ENCODE results near the gene GCC2. TPM values are rescaled to one million over a fixed set of nuclear protein-coding genes. Genes with fewer than 3 reads are reported as not detected.
"Not testable (repeated sequence)": the region's sequence is repeated elsewhere in the genome, so short reads cannot be mapped to it uniquely, and the experiment has no call there.

Gene GCC2
- total RNA-seq, 6 experiments from 2014 or later, result 31.5 to 39.5 (median 32.8) TPM

DNA sequence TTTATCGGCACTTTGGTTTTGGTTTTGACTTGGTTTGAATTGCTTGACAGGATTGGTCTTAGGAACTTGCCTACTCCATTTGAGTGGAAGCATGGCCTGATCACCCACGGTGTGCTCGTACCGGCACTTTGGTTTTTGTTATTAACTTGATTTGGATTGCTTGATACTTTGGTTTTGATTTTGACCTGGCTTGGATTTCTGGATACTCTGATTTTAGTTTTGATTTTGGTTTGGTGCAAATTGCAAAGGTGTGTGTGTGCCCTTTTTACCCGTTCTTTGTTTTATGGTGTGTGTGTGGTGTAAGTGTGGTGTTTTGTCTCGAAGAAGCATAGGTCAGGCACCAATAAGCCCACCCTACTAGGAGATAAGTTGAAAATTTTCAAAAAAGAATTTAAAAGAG lies 75.7 kb downstream of the GCC2 start:
- H3K4me3 Mint-ChIP-seq; DNase-seq; H3K27me3 Mint-ChIP-seq (ENCODE audit: insufficient read depth); H3K4me1 Mint-ChIP-seq (ENCODE audit: low read depth); H3K9me3 Mint-ChIP-seq; H3K27ac Mint-ChIP-seq; H3K36me3 Mint-ChIP-seq (ENCODE audit: low read depth): not testable (repeated sequence)

DNA sequence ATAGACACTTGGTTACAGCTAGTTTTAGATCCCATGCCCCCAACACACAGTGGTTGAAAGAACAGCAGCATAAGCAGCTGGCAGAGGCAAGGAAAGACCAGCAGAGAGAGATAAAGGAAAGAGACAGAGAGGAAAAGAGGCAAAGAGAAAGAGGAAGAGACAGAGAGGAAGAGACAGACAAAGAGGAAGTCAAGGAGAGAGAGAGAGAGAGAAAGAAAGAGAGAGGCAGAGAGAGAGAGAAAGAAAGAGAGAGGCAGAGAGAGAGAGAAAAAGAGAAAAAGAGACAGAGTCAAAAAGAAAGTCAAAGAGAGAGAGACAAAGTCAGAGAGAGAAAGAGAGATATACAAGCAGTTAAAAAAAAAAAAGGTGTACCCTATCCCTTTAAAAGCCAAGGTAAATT lies 76.3 kb downstream of the GCC2 start:
- H3K4me1 Mint-ChIP-seq (ENCODE audit: low read depth); H3K27me3 Mint-ChIP-seq (ENCODE audit: insufficient read depth); H3K27ac Mint-ChIP-seq; H3K36me3 Mint-ChIP-seq (ENCODE audit: low read depth); DNase-seq; H3K4me3 Mint-ChIP-seq; H3K9me3 Mint-ChIP-seq: not testable (repeated sequence)

DNA sequence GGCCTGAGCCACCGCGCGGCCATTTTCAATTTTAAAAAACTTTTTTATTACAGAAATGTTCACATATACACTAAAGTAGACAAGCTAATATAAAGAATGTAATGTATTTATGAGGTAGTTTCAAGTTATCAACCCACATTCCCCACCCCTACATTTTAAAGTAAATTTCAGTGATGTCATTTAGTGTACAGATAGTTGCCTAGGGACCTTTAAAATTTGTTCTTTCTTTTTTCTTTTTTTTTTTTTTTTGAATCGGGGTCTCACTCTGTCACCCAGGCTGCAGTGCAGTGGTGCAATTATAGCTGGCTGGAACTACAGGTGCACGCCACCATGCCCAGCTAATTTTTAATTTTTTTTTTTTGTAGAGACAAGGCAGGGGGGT lies 82.7 kb downstream of the GCC2 start:
- no peak overlapping the region for H3K4me3 Mint-ChIP-seq
- peaks cover 5% of the 10 kb centered on the region for H3K36me3 Mint-ChIP-seq (ENCODE audit: low read depth)
- peaks cover 27% of the 10 kb centered on the region for H3K4me1 Mint-ChIP-seq (ENCODE audit: low read depth)
- H3K27me3 Mint-ChIP-seq (ENCODE audit: insufficient read depth), result peaks cover 3% of the 10 kb centered on the region
- no peaks in the 10 kb centered on the region for H3K9me3 Mint-ChIP-seq
- DNase-seq, result no peak
- no peak for TF ChIP-seq CTCF (IDR thresholded peaks at IDR 0.05)
- no peak overlapping the region for H3K27ac Mint-ChIP-seq

GRCh38 chr2:108533832-108534583 lies 85.0 kb downstream of the GCC2 start, which contains the start of gene LIMS1:
Gene LIMS1, plus strand, starts transcription at chr2:108534470. Its CDS starts 93 bp downstream, at chr2:108534563.
- peaks cover 46% of the 10 kb centered on the region for H3K4me1 Mint-ChIP-seq (ENCODE audit: low read depth)
- peak within 1 kb of the TSS; percentile 98 for H3K4me3 Mint-ChIP-seq
- H3K9me3 Mint-ChIP-seq, result no peaks in the 10 kb centered on the region
- TF ChIP-seq CTCF (IDR thresholded peaks at IDR 0.05), result 0 out of 2 replicates have a peak, but pooled peaks have one; percentile 21
- DNase-seq, result peak; percentile 85
- peak within 1 kb of the TSS; percentile 94 for H3K27ac Mint-ChIP-seq
- peaks cover 3% of the 10 kb centered on the region for H3K27me3 Mint-ChIP-seq (ENCODE audit: insufficient read depth)
- H3K36me3 Mint-ChIP-seq (ENCODE audit: low read depth), result peaks cover 5% of the 10 kb centered on the region

GRCh38 chr2:108534584-108535356 lies 85.8 kb downstream of the GCC2 start:
- peak overlapping the region; percentile 98 for H3K4me3 Mint-ChIP-seq
- peaks cover 5% of the 10 kb centered on the region for H3K36me3 Mint-ChIP-seq (ENCODE audit: low read depth)
- H3K9me3 Mint-ChIP-seq, result no peaks in the 10 kb centered on the region
- peaks cover 3% of the 10 kb centered on the region for H3K27me3 Mint-ChIP-seq (ENCODE audit: insufficient read depth)
- peaks cover 46% of the 10 kb centered on the region for H3K4me1 Mint-ChIP-seq (ENCODE audit: low read depth)
- H3K27ac Mint-ChIP-seq, result peak overlapping the region; percentile 94
- no peak for TF ChIP-seq CTCF (IDR thresholded peaks at IDR 0.05)
- DNase-seq, result peak; percentile 12

- H3K4me1 Mint-ChIP-seq (ENCODE audit: low read depth), result peaks cover 46% of the 10 kb centered on the region
- H3K36me3 Mint-ChIP-seq (ENCODE audit: low read depth), result peaks cover 5% of the 10 kb centered on the region
- no peak for TF ChIP-seq CTCF (IDR thresholded peaks at IDR 0.05)
- H3K27ac Mint-ChIP-seq, result peak overlapping the region; percentile 94
- no peak for DNase-seq
- peak overlapping the region; percentile 98 for H3K4me3 Mint-ChIP-seq
- H3K9me3 Mint-ChIP-seq, result no peaks in the 10 kb centered on the region
- peaks cover 3% of the 10 kb centered on the region for H3K27me3 Mint-ChIP-seq (ENCODE audit: insufficient read depth)
Observed at GRCh38 chr2:108535357-108535631, 86.3 kb downstream of the GCC2 start.
